ENCODE measurements around the gene PLEKHA8.
A peak's percentile ranks its signal among the peaks of the same experiment; 100 is the strongest.

The PLEKHA8 gene

DNA sequence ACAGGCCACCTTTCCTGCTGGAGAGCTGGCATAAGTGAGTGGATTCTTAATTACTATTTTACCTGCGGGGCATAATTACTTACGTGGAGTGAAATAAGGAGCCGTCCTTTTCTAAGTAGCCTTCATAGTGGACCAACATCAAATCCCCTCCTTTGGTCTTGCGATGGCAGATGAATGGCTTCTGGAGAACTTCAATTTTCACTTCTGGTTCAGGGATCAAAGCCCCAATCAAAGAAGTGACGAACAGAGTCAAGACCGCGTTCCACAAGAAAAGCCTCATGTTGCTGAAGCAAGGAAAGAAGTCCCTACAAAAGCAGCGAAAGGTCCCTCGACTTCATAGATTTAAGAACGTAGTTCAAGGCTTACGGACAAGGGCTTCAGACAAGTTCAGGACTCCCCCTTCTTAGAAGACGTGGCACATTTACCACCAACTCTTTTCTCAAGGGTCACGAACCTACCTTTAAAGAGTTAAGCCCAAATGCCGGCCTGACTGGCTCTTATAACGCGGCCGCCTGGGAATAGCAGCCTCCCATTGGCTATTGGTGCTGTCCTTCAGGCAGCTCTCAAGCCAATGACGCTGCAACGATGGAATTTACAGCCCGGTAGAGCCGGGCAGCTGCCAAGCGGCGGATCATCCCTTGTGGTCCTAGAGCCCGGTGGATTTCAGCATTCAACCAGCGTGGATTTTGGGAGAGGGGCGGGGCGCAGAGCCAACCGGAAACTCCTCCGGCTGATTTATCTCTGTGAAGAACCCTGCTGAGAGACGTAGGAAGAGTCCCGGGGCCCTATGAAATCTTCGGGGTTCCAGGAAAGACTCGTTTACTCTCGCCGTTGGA lies 1.8 kb upstream of the PLEKHA8 start, which contains the start of gene FKBP14:
Gene FKBP14, minus strand, starts transcription at position 474 of the 836 bp plus-strand sequence. Its CDS starts 194 bp downstream, at position 280.
- H3K4me2 ChIP-seq (ENCODE audit: low read length) = peak within 1 kb of the TSS; percentile 90
- H3K27me3 ChIP-seq (ENCODE audit: control insufficient read depth, insufficient read depth, low read length) = no peaks in the 10 kb centered on the region
- no peaks in the 10 kb centered on the region for H3K9me3 ChIP-seq (replicated peaks; ENCODE audit: low read length)
- peak within 1 kb of the TSS; percentile 92 for H3K4me3 ChIP-seq (ENCODE audit: low read length)
- H3K36me3 ChIP-seq (ENCODE audit: insufficient read depth, low read length) = no peaks in the 10 kb centered on the region
- peaks cover 24% of the 10 kb centered on the region for H3K4me1 ChIP-seq (ENCODE audit: control insufficient read depth, insufficient read depth, low read length)
- H3K9ac ChIP-seq (ENCODE audit: low read depth, low read length) = peak within 1 kb of the TSS; percentile 83

DNA sequence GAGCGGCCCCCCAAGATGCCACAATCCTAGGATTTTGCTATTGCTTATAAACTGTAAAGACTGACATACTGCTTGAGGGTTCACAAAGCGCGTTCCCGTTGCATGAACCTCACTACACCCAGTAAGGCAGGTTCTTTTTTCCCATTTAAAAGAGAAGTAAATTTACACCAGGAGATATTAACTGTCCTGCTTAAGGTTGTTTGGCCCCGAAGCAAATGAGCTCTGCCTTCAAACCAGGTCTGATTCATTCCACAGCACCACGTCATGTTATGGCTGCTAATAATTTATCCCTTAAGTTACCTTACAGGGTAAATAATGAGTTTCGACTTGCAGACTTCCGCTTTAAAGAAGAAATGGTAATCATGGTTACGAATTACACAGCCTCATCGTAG lies 1.2 kb upstream of the PLEKHA8 start:
- H3K9ac ChIP-seq (ENCODE audit: low read depth, low read length) = peak overlapping the region; percentile 83
- H3K4me3 ChIP-seq (ENCODE audit: low read length) = peak overlapping the region; percentile 92
- H3K4me1 ChIP-seq (ENCODE audit: control insufficient read depth, insufficient read depth, low read length) = peaks cover 24% of the 10 kb centered on the region

DNA sequence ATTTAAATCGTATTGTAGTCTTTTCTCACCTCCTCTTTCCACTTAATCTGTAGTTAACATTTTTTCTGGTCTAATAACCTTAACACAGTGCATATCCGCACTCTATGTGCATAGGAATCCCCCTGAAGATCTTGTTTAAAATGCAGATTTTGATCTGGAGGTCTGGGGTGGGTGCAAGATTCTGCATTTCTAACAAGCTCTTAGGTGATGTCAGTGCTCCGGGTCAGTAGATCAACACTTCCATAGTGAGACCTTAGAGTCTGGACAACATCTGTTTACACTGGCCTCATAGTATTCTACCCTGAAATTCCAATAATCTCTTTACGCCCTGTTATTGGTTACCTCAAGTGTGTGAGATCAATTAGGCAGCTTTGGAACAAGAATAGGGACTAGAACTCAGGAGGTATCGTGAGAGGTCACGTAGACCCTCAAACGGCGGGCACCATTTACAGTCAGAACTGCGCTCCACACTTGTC lies 434 bp upstream of the PLEKHA8 start:
- H3K9ac ChIP-seq (ENCODE audit: low read depth, low read length) = peak overlapping the region; percentile 83
- peaks cover 30% of the 10 kb centered on the region for H3K4me1 ChIP-seq (ENCODE audit: control insufficient read depth, insufficient read depth, low read length)
- H3K4me3 ChIP-seq (ENCODE audit: low read length) = peak overlapping the region; percentile 92
- no peaks in the 10 kb centered on the region for H3K27me3 ChIP-seq (ENCODE audit: control insufficient read depth, insufficient read depth, low read length)
- H3K36me3 ChIP-seq (ENCODE audit: insufficient read depth, low read length) = no peaks in the 10 kb centered on the region
- H3K4me2 ChIP-seq (ENCODE audit: low read length) = peak overlapping the region; percentile 90
- H3K9me3 ChIP-seq (replicated peaks; ENCODE audit: low read length) = no peaks in the 10 kb centered on the region

More for the DNA sequence above, 1.2 kb upstream of the PLEKHA8 start:
- Histone ChIP-seq H3K36me3 (ENCODE audit: insufficient read depth, low read length) (no peaks in the 10 kb centered on the region), H3K9me3 (replicated peaks; ENCODE audit: low read length) (no peaks in the 10 kb centered on the region), H3K4me2 (ENCODE audit: low read length) (peak overlapping the region; percentile 90), H3K27me3 (ENCODE audit: control insufficient read depth, insufficient read depth, low read length) (no peaks in the 10 kb centered on the region)

DNA sequence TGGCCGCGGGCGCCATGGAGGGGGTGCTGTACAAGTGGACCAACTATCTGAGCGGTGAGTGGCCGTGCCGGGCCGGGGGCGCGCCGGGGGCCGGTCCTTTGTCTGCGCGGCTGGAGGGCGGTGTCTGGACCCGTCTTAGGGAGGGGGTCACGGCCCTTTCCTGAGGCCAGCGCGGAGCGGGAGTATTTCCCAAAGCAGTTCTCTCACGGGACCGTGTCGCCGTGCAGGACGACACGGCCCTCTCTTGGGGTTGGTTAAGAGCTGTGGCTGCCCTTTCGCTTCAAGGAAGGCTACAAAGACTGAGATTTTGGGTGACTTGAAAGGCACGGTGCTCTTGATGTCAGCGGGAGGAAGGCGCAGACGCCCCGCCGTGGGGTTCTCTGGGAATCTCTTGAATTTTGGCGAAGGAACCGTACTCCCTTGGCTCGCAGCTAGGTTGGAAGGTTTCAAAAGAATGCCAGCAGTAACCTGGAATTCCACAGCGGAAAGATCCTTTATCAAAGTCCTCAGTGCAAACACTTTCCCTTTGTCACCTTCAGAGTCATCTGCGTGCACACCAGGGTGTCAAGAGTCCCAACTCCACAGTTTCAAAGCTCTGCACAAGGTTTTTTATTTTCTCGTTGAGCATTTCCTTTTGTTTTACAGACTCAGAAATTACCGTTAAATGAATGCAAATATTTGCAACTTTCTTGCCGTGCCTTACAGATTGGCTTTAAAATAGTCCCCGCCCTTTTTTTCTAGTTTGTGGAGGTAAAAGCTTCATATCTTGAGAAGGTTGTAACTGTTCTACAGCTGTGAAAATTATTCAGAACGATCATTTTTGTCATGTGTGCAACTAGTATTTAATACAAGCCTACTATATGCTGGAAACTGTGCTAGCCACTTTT lies 780 bp downstream of the PLEKHA8 start:
- peaks cover 34% of the 10 kb centered on the region for H3K4me1 ChIP-seq (ENCODE audit: control insufficient read depth, insufficient read depth, low read length)
- H3K9me3 ChIP-seq (replicated peaks; ENCODE audit: low read length) = no peaks in the 10 kb centered on the region
- peak overlapping the region; percentile 83 for H3K9ac ChIP-seq (ENCODE audit: low read depth, low read length)
- H3K36me3 ChIP-seq (ENCODE audit: insufficient read depth, low read length) = no peaks in the 10 kb centered on the region
- H3K4me3 ChIP-seq (ENCODE audit: low read length) = peak overlapping the region; percentile 92
- no peaks in the 10 kb centered on the region for H3K27me3 ChIP-seq (ENCODE audit: control insufficient read depth, insufficient read depth, low read length)
- H3K4me2 ChIP-seq (ENCODE audit: low read length) = peak overlapping the region; percentile 90

DNA sequence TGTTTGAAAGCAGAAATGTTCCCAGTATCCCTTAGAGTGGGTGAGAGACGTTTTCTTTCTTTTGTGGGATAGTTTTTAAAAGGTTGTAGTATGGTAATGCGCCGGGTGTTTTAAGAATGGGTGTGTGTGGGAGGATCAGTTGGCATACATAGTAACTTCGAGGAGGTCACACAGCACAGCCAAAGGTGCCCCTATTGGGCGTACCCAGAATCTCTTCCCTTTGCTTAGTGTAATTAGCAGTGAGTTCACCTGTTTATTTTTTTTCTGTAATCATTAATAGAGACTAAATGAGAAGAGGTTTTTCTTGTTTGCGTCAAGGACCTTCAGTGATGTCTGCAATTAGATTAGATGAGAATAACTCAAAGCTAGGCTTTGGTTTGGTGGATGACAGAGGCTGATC lies 1.5 kb downstream of the PLEKHA8 start:
- Histone ChIP-seq H3K4me3 (ENCODE audit: low read length) (peak overlapping the region; percentile 92), H3K4me2 (ENCODE audit: low read length) (peak overlapping the region; percentile 90), H3K36me3 (ENCODE audit: insufficient read depth, low read length) (no peaks in the 10 kb centered on the region), H3K27me3 (ENCODE audit: control insufficient read depth, insufficient read depth, low read length) (no peaks in the 10 kb centered on the region), H3K9me3 (replicated peaks; ENCODE audit: low read length) (no peaks in the 10 kb centered on the region), H3K4me1 (ENCODE audit: control insufficient read depth, insufficient read depth, low read length) (peaks cover 33% of the 10 kb centered on the region), H3K9ac (ENCODE audit: low read depth, low read length) (peak overlapping the region; percentile 83)

DNA sequence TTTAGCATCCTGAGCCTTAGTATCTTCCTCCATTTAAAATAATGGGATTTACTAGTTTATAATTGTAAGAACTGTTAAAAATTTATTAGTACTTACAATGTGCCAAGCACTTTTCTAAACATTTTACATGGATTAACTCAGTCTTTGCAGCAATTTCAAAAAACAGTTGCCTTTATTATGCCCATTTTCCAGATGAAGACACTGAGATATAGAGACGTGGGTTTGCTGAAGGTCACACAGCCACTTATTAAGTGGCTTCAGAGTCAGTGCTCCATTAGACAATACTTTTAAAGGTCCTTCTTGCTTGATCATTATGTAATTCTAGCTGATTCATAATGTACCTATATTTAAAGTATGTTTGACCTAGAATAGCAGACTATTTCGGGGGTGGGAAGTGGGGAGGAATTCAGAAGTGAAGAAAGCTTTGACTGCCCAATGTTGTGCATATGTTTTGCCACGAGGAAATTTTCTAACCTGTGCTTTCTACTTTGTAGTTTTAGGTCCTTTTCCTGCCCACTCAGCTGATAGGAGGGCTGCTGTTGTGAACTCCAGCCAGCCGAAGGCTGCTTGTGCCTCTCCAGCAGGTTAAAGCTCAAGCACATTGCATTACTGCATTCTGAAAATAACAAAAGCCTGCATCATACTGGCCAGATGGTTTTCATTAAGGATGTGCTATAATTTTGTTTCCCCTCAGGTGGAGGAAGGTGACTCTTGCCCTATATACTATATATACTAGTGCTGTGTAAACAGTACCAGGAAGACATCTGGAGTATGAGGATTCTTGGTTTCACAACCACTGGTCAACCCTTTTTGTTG lies 4.3 kb downstream of the PLEKHA8 start:
- Histone ChIP-seq H3K4me2 (ENCODE audit: low read length) (peak overlapping the region; percentile 15), H3K9ac (ENCODE audit: low read depth, low read length) (no peak overlapping the region), H3K27me3 (ENCODE audit: control insufficient read depth, insufficient read depth, low read length) (no peaks in the 10 kb centered on the region), H3K9me3 (replicated peaks; ENCODE audit: low read length) (no peaks in the 10 kb centered on the region), H3K4me3 (ENCODE audit: low read length) (no peak overlapping the region), H3K4me1 (ENCODE audit: control insufficient read depth, insufficient read depth, low read length) (peaks cover 22% of the 10 kb centered on the region), H3K36me3 (ENCODE audit: insufficient read depth, low read length) (no peaks in the 10 kb centered on the region)

DNA sequence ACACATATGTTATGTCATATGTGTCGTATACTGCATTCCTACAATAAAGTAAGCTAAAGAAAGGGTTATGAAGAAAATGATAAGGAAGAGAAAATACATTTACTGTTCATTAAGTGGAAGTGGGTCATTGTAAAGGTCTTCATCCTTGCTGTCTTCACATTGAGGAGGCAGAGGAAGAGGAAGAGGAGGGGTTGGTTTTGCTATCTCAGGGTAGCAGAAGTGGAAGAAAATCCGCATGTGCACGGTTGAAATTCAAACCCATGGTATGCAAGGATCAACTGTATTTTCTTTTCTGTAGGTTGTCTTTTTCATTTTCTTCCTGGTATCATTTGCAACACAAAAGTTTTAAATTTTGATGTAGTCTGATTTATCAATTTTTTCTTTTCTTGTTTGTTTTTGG lies 6.3 kb downstream of the PLEKHA8 start:
- Histone ChIP-seq H3K9me3 (replicated peaks; ENCODE audit: low read length) (no peaks in the 10 kb centered on the region), H3K4me2 (ENCODE audit: low read length) (no peak overlapping the region), H3K4me3 (ENCODE audit: low read length) (no peak overlapping the region)

DNA sequence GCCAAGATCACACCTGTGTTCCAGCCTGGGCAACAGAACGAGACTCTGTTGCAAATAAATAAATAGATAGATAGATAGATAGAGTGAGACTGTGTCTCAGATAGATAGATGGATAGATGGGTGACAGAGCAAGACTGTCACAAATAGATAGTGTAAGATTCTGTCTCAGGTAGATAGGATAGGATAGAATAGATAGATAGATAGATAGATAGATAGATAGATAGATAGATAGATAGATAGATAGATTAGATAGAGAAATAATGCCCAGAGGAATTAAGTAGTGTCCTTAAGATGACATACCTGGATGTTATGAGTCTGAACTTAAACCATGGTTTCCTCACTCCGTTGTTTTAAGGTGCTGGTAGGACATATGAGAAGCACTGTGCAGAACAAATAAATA lies 8.0 kb downstream of the PLEKHA8 start:
- no peaks in the 10 kb centered on the region for H3K9me3 ChIP-seq (replicated peaks; ENCODE audit: low read length)
- peaks cover 10% of the 10 kb centered on the region for H3K4me1 ChIP-seq (ENCODE audit: control insufficient read depth, insufficient read depth, low read length)
- no peak overlapping the region for H3K9ac ChIP-seq (ENCODE audit: low read depth, low read length)
- no peaks in the 10 kb centered on the region for H3K36me3 ChIP-seq (ENCODE audit: insufficient read depth, low read length)
- H3K27me3 ChIP-seq (ENCODE audit: control insufficient read depth, insufficient read depth, low read length) = no peaks in the 10 kb centered on the region
- H3K4me2 ChIP-seq (ENCODE audit: low read length) = no peak overlapping the region
- no peak overlapping the region for H3K4me3 ChIP-seq (ENCODE audit: low read length)

More for the DNA sequence above, 6.3 kb downstream of the PLEKHA8 start:
- Histone ChIP-seq H3K27me3 (ENCODE audit: control insufficient read depth, insufficient read depth, low read length) (no peaks in the 10 kb centered on the region), H3K36me3 (ENCODE audit: insufficient read depth, low read length) (no peaks in the 10 kb centered on the region), H3K4me1 (ENCODE audit: control insufficient read depth, insufficient read depth, low read length) (peaks cover 17% of the 10 kb centered on the region), H3K9ac (ENCODE audit: low read depth, low read length) (no peak overlapping the region)

DNA sequence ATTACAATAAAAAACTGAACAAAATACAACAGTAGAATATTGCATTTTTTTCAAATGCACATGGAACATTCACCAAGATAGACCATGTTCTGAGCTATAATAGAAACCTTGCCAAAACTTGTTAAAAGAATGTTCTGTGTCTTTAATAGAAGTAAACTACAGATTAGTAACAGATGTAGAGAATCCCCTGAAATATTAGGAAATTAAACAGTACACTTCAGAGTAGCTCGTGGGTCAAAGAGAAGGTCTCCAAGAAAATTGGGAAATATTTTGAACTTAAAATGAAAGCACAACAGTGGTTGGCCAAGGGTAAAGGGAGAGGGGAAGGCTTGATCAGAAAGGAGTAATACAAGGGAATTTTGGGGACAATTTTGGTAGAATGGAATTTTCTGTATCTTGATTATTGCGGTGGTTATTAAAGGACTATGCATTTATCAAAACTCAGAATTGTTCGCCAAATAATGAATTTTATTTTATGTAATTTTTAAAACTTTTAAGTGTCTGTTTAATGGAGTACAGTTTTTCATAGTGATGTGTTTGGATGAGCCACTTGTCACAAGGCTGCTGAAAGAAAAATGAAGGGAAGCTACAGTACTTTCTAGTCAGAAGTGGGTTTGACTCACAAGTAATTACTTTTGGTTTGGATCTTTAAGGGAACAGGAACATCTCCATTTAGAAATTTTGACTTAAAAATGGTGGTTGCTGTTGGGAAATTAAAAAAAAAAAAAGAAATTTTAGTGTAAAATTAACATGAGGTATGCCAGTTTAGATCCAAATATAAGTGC lies 10.2 kb downstream of the PLEKHA8 start:
- no peak overlapping the region for H3K4me2 ChIP-seq (ENCODE audit: low read length)
- H3K9me3 ChIP-seq (replicated peaks; ENCODE audit: low read length) = no peaks in the 10 kb centered on the region
- H3K4me3 ChIP-seq (ENCODE audit: low read length) = no peak overlapping the region
- H3K36me3 ChIP-seq (ENCODE audit: insufficient read depth, low read length) = no peaks in the 10 kb centered on the region
- H3K27me3 ChIP-seq (ENCODE audit: control insufficient read depth, insufficient read depth, low read length) = no peaks in the 10 kb centered on the region
- no peaks in the 10 kb centered on the region for H3K4me1 ChIP-seq (ENCODE audit: control insufficient read depth, insufficient read depth, low read length)
- no peak overlapping the region for H3K9ac ChIP-seq (ENCODE audit: low read depth, low read length)

DNA sequence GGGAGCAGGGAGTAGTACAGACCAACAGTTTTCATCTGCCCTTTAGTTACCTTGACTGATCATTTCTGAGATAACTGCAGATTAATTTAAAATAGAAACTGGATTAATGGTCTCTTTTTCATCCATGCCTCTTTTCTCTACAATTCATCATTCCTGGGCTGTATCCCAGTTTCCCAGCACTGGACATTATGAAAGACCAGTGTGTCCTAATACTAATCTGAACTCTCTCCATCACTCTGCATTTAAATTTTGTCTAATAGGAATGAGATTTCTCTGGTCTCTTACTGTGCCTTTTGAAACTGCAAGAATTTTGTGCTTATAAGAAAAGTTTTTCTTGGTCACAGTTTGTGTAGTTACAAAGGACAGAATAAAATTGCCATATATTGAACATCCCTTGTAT lies 12.7 kb downstream of the PLEKHA8 start:
- Histone ChIP-seq H3K4me3 (ENCODE audit: low read length) (no peak overlapping the region), H3K4me2 (ENCODE audit: low read length) (no peak overlapping the region), H3K36me3 (ENCODE audit: insufficient read depth, low read length) (no peaks in the 10 kb centered on the region), H3K9me3 (replicated peaks; ENCODE audit: low read length) (no peaks in the 10 kb centered on the region), H3K9ac (ENCODE audit: low read depth, low read length) (no peak overlapping the region), H3K4me1 (ENCODE audit: control insufficient read depth, insufficient read depth, low read length) (no peaks in the 10 kb centered on the region), H3K27me3 (ENCODE audit: control insufficient read depth, insufficient read depth, low read length) (no peaks in the 10 kb centered on the region)

All from skeletal muscle satellite cell (primary cell).